Activated CD4-positive, CD25-positive, alpha-beta regulatory T cell treated with anti-CD3 and anti-CD28 coated beads, Interleukin-2, amount 50 U/mL, for 72 hours (primary cell): ENCODE results near the gene ASGR1.

Source experiments
- DNase-seq: peaks from one replicate; pipeline ENCODE4 v3.0.0; 2021

The ASGR1 gene

DNA sequence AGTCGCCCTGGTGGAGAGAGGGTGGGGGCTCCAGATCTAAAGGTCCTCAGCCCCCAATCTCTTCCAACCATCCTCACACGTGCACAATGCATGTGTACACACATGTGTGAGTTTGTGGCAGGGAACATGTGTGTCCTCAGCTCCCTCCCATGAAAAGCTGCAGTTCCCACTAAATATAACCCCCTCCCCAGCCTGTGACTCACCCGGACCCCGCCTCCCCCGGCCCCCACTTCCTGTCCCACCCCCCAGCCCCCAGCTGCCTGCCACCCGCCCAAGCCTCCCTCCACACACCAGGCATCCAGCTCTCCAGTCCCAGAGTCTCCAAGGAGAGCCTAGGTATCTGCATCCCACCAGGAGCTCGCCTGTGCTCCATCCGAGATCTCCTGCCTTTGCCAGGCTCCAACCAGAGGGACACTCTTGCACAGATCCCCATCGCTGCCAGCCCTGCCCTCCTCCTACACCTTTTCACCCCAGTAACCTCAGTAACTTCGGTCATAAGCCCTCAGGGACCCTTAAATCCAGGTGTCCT is 36.5 kb upstream of the ASGR1 start:
- DNase-seq = no peak

DNA sequence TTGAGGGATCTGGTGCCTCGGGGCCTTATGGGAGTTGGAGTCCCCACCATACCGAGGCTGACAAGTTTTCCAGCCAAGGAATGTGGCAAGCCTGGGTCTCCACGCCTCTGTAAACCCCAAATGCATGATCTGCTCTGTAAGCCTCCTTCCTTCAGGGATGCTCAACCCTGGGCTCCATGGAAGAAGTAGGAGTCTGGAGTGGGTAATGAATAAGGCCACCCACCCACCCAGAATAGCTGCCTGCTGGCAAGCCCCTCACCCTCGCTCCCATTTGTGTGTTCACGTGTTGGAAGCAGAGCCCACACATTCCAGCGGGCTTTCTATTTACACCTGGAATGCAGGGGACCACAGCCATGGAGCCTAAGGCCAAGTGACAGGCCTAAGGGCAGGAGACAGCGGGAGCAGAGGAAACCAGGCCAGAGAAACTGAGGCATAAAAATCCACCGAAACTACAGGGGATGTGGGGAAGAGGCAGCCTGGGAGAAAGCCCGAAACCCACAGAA is 36.0 kb upstream of the ASGR1 start:
- DNase-seq = no peak

DNA sequence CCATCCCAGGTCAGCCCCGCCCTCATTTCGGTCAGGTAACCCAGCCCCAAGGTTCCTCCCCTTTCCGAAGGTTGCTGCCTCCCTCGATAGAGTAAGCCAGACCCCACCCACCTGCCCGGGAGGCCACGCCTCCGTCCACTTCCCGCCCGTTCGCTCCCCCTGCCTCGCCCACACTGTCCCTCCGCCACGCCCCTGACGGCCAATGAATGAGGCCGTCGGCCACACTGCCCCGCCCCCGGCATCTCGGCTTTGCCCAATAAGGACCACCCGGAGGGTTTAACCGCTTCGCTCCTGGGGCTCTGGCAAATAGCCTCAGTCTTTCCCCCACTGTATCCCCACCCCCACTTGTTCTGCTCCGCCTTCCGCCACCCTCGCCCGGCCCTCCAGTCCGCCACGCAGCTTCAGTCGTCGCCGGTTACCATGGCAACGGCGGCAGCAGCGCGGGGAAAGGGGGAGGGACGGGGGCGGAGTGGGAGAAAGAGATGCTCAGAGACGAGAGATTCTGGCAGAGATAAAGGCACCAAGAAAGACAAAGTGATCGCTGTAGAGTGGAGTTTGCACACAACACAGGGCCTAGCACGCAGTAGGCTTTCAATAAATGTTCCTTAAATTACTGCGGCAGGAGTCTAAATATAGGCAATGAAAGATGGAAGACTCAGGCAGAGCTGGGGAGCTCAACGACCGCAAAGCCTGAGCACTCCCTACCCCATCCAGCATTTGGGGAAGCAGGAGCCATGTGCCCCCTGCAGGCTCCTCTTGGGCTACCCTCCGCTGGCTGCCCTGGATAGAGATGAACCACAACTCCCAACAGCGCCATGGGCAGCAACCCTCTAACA is 35.3 kb upstream of the ASGR1 start:
- DNase-seq = peak; percentile 98

DNA sequence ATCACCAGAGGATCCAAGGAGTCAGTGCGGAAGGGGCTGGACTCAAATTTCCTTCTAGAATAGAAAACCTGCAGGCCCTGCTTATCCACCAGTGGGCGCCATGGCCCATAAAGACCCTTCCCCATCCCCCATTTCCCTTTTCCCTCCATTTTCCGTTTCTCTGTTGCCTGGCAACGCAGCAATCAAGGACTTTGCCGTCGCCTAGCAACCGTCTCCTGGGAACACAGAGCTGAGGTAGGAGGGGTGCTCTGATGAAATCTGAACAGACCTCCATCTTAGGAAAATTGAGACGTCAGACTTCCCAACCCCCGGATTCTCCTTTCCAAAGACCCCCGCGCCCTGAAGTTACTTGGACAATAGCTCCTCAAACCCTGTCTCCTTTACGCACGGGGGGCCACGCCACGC is 34.7 kb upstream of the ASGR1 start:
- DNase-seq = no peak

DNA sequence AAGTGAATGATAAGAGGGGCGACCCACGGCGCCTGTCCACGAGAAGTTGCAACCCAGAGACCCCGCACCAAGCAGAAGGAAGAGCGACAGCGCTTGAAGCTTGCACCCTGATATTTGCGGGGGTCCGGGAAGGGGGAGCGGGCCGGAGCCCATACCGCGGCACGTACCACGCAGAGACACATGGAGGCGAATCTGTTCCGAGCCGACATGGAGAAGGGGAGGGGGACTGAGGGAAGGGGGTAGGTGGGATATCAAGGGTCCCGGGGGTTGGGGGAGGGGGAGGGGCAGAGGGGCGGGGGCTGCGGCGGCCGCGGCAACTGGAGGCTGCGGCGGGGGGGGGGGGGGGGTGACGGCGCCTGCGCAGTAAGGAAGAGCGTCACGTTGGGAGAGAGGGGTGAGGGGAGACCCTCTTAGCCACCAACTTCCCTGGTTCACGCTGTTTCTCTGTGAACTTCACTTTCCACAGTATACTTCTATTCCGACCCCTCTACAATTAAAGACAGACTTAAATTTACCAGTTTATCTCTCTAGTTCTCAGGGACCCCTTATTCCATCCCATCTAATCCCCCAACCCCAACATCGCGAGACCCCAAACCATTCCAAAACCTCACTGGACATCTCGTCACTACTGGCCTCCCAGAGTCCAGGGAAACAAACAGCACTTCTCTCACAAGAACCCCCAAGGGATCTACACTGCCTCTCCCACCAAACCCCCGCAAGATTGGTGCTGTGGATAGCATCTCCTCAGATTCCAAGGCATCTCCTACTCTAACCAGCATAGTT is 32.5 kb upstream of the ASGR1 start:
- no peak for DNase-seq

DNA sequence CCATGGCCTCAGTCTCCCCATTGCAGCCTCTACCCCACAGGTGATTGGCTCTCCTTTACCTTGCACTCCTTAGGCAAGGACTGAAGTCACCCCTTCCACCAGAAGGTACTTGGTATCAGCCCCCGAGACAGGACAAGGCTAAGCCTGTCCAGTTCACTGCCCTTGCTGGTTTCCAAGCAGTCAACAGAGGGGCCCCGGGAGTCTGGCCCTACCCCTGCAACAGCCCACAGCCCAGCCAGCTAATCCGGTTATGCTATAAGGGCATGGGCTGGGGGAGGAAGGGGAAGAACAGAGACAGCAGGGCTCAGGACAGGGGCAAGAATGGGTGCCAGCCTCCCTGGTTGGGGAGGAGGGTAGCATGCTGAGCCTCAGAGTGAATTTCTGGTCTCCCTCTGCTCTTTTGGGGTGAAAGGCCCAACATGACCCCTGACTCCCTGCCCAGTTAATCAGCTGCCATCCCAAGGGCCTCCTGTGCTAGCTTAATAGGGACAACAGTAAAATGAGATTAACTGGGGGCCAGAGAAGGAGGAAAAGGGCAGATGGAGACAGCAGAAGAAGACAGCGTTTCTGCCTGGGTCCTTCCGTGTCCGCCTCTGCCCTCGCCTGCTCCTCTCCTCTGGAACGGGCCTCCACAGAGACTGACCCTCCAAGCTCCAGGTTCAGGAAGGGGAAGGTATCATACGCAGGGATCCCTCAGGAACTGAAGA is 29.7 kb upstream of the ASGR1 start:
- DNase-seq = no peak

DNA sequence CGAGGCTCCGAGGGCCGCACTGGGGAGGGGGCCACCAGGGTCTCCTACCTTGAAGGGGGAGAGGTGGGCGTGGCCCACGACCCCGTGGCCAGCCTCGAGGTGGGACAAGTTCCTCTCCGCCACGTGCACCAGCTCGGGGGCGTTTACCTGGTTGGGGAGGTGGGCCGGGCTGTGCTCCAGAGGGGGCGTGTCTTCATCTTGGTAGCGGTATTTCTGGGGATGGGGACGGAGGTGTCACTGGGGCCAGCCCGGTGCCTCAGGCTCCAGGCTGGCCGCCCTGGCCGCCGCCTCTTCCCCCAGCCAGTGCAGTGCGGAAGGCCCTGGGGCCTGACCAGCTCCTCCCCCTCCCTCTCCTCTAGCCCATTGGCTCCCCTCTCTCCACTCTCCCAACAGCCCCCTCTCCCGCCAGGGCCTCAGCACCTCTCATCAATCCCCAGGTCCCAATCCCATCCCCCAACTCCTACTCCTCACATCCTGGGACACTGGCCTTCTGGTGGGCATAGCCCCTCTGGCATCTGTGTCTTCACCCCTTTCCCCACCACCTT is 28.9 kb upstream of the ASGR1 start:
- DNase-seq = no peak

DNA sequence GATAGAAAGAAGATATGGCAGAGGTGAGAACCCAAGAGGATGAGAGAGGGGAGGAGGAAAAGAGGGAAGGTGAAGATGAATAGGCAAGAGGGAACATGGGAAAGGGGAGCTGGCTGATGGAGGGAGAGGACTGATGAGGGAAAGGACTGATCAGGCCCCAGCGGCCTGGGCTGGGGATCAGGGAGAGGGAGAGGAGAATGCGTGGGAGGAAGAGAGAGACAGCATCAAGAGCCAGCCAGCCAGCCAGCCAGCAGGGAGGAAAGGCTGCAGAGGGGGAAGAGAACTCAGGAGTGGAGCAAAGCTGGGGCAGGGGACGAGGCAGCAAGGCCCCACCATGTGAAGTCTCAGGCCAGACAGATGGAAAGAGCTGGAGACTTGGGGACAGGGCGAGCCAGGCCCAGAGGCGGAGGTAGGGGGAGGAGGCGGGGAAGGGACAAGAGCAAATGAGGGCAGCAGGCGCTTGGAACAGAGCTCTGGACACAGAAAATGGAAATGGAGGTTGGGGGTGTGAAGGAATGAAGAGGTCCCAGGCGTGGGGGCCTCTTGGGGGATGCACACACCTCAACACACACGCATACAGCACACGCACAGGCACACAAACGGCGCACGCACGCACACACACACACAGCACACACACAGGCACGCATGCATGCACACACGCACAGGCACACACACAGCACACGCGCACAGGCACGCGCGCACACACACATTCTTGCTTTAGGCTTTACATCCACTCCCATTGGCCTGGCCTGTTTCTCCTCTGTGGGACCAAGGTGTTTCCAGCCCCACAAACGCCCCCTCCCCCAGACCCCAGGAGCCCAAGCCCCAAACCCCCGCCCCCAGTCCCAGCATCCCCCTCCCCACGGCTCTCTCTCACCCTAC is 28.2 kb upstream of the ASGR1 start:
- no peak for DNase-seq

DNA sequence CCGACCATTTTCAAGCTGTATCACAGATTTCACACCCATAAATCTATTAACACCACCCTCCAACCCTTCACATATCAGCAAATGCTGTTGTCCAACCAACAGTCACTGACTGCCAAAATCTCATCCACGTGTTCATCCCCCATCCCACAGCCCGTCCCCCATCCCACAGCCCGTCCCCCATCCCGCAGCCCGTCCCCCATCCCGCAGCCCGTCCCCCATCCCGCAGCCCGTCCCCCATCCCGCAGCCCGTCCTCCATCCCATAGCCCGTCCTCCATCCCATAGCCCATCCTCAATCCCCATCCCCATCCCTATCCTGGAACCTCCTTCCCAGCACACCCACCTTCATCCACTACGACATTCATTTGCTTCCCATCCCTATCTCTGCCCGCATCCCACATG is 26.4 kb upstream of the ASGR1 start:
- no peak for DNase-seq

DNA sequence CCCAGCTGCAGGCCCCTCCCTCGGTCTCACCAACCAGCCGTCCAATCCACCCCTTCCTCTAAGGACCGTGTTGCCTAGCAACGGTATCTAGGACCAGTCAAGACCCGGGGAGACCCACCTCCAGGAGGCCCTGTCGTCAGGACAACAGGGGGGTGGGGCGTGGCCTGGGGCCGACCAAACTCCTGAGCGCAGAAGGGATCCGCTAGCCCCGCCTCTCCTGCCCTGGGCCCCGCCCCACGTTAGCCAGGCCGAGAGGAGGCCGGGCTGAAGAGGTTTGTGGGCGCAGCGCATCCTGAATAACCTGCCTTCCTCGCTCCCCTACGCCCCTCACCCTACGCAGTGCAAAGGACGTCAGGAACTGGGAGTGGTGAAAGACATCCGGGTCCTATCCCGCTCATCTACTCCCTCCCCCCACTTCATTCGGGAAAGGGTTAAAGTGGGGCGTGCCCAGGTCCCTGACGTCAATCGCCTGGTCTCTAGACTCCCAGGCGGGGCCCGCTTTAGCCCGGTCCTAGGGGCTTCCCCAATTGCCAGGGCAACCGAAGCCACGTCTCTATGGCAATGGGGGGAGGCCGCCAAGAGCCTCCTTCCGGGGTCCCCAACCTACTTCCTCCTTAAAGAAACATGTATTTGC is 25.8 kb upstream of the ASGR1 start:
- DNase-seq = peak; percentile 87

DNA sequence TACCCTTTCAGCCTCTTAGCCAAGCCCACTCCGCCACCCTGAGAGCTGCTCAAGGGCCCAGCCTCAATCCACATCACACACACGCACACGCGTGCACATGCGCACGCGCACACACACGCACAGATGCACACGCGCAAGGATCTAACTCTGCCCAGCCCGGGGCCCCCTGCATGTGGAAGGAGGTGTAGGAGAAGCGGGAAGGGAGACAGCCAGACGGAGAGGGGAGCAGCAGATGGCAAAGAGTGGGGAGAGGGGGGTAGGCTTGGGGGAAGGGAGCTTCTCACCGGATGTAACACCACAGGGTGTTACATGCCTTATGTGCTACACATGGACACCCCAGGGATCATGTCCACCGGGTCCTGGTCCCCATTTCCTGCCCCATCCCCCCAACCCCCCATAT is 25.2 kb upstream of the ASGR1 start:
- no peak for DNase-seq

DNA sequence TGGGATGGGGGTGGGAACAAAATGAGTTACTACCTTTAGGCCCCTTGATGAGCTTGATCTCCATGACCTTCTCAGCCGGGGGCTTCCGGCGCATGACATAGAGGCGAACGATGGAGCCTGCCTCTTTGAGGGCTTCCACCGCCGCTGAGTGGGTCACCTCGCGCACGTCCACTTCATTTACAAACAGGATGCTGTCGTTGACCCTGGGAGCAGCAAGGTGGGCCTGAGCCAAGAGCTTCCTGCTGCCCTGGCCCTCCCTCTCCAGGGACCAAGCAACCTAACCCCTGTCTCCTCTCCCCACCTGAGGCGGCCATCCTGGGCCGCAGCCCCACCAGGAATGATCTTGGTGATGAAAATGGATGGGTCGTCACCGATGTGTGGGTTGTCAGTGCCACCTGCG is 24.2 kb upstream of the ASGR1 start:
- DNase-seq = no peak

DNA sequence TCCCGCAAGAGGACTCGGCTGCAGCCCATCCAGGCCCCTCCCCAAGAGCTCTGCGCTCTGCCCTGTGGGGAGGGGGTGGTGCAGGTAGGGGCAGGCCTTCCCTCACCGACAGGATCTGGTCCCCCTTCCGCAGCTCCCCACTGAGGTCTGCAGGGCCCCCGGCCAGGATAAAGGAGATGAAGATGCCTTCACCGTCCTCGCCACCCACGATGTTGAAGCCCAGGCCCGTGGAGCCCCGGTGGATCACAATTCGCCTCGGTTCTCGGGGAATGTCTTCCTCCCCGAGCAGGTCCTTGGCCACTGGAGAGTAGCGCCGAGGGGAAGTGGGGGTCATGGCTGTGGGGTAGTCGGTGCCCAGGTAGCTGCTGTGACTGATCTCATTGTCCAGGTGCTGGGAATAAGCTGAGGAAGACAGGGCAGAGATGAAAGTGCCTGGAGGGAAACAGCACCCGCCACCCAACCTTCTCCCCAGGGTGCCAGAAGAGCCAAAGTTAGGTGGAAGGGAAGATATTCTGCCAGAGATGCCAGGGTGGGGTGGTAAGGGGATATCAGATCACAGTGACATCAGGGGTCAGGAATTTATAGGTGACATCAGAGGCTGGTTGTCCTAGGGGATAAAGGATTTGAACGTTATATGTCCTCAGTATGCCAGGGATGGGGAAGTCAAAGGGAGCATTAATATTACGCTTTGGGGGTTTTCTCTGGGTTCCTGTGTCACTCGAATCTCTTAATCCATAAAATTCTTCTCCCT is 17.7 kb upstream of the ASGR1 start:
- DNase-seq = no peak

DNA sequence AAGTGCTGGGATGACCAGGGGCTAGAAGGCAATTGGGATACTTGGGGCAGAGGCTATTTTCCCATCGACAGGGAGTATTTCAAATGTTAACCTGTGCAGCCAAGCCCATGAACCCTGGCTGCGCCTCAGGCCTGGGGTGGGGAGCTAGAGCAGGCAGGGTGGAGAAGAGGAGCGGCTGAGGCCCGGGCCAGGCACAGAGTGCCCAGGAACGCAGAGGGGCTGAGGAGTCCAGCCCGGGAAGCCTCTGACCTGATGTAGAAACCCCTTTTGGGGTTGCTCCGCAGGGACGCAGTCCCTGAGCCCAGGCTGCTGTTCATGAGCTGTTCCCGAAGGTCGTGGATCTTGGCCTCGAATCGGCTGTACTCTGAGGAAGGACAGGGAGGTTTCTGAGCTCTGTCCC is 16.8 kb upstream of the ASGR1 start:
- DNase-seq = no peak

DNA sequence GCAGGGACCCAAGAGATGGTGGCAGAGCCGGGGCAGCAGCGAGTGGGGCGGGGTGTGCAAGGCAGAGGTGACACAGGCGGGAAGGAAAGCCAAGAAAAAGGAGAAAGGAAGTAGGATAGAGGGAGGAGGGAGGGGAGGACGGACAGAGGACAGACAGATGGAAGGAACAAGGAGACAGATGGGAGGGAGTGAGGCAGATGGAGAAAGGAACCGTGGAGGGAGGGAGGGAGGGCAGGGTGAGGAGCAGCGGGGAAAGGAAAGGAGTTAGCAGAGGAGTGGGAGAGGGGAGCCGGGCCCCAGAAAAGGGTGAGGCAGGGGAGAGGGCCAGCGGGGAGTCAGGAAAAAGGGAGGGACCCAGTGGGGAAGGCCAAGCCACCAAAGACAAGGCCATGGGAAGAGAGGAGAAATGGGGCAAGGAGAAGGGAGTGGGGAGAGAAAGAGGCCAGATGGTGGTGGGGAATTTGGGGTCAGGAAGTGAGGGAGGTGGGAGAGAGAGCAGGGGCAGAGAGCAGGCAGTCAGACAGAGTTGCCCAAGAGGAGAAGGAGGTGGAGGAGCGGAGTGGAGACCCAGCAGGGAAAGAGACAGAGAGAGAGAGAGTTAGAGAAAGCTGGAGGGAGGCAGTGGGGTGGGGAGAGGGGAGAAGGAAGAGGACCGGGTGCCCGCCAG is 13.2 kb upstream of the ASGR1 start:
- DNase-seq = no peak

DNA sequence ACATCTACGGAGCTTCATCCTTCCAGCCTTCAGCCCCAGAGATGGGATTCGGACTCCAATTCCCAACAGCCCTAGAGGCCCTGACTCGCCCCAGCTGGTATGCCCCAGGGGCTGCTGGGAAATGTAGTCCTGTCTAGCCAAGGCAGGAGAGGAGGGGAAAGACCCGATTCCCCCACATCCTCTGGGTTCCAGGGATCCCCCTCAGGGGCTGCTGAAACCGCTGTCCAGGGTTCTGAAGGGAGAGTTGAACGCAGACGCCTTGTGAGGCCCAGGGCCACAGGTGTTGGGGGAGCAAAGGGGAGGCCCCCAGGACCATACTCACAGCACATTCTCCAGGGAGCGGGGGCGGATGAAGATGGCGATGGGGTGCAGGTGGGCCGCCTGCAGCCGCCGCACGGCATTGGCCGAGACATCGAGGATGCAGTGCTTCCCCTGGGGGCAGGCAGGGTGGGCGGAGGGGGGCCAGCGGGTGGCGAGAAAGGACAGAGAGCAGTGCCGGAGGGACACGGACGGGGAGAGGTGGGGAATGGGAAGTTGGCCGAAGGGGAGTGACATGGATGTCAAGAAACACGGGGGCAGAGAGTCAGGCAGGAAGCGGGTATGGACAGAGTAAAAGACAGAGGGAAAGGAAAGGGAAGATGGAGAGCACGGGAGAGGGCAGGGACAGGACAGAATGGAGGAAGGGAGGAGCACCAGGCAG is 12.6 kb upstream of the ASGR1 start:
- no peak for DNase-seq

DNA sequence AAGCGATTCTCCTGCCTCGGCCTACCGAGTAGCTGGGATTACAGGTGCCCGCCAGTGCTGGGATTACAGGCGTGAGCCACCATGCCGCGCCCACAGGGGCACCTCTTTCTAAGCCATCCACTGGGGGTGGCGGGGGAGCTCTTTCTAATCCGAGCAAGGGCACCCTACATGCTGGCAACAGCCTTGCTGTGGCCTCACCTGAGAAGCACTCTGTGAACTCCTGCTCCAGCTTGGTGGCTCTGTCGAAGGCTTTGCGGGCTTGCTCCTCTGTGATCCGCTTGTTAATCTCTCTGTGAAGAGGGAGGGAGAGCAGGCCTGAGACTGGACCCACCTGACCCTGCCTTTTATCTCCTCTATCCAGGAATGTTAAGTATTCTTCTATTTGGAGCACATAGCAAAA is 11.9 kb upstream of the ASGR1 start:
- no peak for DNase-seq

DNA sequence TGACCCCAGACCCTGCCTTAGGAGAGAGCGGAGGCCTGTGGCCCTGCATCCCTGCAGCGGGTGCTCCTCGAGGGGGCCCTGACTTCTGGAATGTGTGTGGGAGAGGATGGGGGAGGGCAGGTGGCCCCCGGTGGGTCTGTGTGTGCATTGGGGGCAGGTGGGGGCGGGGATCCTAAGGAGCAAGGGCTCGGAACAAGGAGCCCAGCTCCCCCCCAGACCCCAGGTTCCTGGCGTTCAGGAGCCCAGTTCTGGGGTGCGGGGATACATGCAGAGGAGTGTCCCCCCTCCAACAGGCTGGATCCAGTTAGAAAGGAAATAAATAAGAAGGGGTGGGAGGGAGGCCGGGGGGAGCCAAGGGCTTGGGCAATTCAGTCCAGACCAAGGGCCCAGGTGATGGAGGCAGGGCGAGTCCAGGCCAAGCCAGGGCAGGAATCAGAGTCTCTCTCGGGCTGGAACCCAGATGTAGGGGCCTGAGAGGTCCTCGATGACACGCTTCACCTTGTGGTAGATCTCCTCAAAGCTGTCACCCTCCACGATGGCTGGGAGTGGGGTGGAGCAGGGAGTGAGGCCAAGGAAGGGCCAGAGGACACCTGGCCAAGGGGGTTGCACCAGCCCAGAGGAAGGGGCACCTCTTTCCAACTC is 11.2 kb upstream of the ASGR1 start:
- no peak for DNase-seq

DNA sequence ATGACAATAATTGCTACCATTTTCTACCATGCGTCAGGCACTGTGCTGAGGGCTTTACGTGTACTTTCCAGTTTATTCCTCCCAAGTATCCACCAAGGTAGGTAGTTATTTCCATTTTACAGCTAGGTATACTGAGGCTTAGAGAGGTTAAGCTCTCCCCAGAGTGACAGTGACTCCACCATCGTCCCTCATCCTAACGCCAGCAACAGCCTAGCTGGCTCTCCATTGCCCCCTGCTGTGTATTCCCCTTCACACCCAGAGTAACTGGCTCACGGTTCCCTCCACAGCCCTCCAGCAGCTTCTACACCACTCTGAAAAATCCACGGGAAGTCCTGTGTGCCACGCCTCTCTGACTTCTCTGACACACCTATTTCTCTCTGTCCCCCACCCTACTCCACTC is 7.1 kb upstream of the ASGR1 start:
- no peak for DNase-seq
